ENCODE data around the gene TTC22. TPM values are rescaled to one million over a fixed set of nuclear protein-coding genes. Genes with fewer than 3 reads are reported as not detected.

Gene TTC22
- total RNA-seq (10 to 100 TPM in 2 of 5 experiments, 1 to 10 TPM in 3; 7.0 to 16.6 (median 9.8) TPM), polyA plus RNA-seq (1 to 10 TPM; 2.0 to 3.3 TPM), total RNA-seq (8.9 reads per million, percentile 33 among the genes with 10 or more reads in this experiment)

DNA sequence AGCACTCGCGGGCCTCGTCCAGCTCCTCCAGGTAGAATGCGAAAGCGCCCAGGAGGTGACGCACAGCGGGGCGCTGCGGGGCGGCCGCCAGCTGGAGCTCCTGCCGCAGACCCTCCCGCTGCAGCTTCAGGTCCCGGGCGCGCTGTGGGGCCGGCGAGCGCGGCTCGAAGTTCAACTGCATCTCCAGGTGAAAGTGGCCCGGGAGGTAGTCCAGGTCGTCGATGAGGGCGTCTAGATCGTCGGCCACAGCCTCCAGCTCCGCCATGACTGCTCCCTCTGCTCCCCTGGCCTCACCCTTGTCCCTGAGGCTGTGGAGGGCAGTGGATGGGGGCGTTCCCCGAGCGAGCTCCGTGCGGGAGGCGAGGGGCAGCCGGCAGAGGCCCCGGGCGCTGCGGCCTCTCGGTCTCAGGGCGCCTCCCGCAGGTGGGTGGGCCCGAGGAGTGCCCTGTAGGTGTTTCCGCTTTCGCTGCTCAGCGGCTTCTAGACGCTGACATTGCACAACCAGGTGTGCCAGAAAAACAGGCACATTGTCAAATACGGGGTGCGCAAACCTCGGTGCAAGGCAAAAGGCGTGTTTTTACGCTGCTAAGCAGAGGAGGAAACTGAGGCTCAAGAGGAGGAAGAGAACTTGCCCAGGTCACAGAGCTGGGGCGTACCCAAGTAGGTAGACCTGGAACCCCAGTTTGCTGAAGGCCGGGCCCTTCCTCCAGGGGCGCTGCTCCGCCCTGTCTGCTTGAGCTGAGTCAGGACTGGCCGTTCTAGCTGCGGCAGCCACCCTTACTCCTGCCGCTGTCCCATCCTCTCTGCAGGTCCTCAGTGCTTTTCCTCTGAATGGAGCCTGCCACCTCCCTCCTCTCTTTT, at the start of gene TTC22:
TSS of gene TTC22 (minus strand) at position 425 of the 861 bp plus-strand sequence. CDS start at position 265, 160 bp downstream.
- ChIA-PET POLR2A (interaction anchor here (0.6 to 2.4 kb wide), 12 partner anchors 9 to 855 kb away, joined by 3 to 17 read pairs (median 3); partner anchors contain the start of genes DHCR24, IFT25, LRRC42 and PARS2), CTCF (interaction anchor here (0.6 to 2.8 kb wide), 21 partner anchors 8 to 941 kb away, joined by 3 to 10 read pairs (median 3); partner anchors contain the start of genes PARS2 and TMEM59)
- Mint-ChIP-seq H3K27ac (peak within 1 kb of the TSS; percentile 82 to 97 (median 90)), H3K36me3 (peaks cover 0 to 8% (median 0%) of the 10 kb centered on the region in 5 donors), H3K9me3 (peaks cover 0 to 1% (median 0%) of the 10 kb centered on the region in 11 donors), H3K4me1 (peaks cover 32 to 77% (median 56%) of the 10 kb centered on the region in 7 donors), H3K4me3 (peak within 1 kb of the TSS; percentile 90 to 99 (median 96)), H3K27me3 (no peaks in the 10 kb centered on the region)
- Histone ChIP-seq H3K4me1 (ENCODE audit: control insufficient read depth in 2 of 2, insufficient read depth in 2 of 2, low read length in 2 of 2) (peaks cover 38 to 44% of the 10 kb centered on the region in 2 donors), H3K4me3 (ENCODE audit: low read length) (peak within 1 kb of the TSS; percentile 94), H3K9me3 (ENCODE audit: control insufficient read depth in 2 of 3, low read length in 3 of 3) (no peaks in the 10 kb centered on the region), H3K27me3 (ENCODE audit: control insufficient read depth in 2 of 2, insufficient read depth in 2 of 2, low read length in 2 of 2) (no peaks in the 10 kb centered on the region), H3K27ac (ENCODE audit: low read depth, low read length) (peak within 1 kb of the TSS; percentile 74), H3K36me3 (ENCODE audit: control insufficient read depth in 2 of 3, insufficient read depth in 3 of 3, low read length in 3 of 3) (peaks cover 0 to 10% (median 0%) of the 10 kb centered on the region in 3 experiments)
- DNase-seq (peak; percentile 49 to 71 (median 64)), ATAC-seq (peak; percentile 91)
- intact Hi-C loops (cut with micrococcal nuclease): loop anchor here (1.0 to 10.0 kb wide), 12 partner anchors 37 to 964 kb away; partner anchors contain the start of genes PARS2 (in 2 of the 2), SSBP3 (in 2 of the 2), TCEANC2 (in 2 of the 2) and TMEM59 (in 2 of the 2)

DNA sequence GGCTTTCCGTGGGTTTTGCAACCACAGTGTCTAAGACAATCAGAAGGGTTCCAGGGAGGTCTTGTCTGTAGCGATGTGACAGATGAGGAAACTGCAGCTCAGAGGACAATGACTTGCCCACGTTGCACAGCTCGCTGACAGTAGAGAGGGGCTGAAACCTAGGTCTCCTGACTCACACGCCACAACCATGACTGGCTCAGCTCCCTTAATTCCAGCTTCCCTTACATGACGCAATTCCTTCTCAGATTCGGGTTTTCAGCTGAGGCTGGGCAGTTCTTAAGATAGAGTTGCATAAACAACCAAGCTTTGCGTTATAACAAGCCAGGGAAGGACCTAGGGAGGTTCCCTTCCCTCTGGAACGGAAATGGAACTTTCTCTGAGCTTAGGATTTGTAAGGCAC, 49.6 kb upstream of the TTC22 start:
- intact Hi-C loops (cut with micrococcal nuclease): no loop called here
- no peaks in the 10 kb centered on the region for H3K9me3 ChIP-seq (ENCODE audit: control insufficient read depth in 2 of 3, low read length in 3 of 3)
- no peaks in the 10 kb centered on the region for H3K4me1 Mint-ChIP-seq
- H3K36me3 Mint-ChIP-seq: peaks cover 0 to 61% (median 10%) of the 10 kb centered on the region in 5 donors
- H3K4me1 ChIP-seq (ENCODE audit: control insufficient read depth in 2 of 2, insufficient read depth in 2 of 2, low read length in 2 of 2): no peaks in the 10 kb centered on the region
- ChIA-PET POLR2A (no interaction called here), CTCF (no interaction called here)
- no peak overlapping the region for H3K4me3 ChIP-seq (ENCODE audit: low read length)
- H3K27me3 Mint-ChIP-seq: no peaks in the 10 kb centered on the region
- no peak overlapping the region for H3K27ac Mint-ChIP-seq
- H3K9me3 Mint-ChIP-seq: peaks cover 0 to 3% (median 0%) of the 10 kb centered on the region in 11 donors
- H3K27ac ChIP-seq (ENCODE audit: low read depth, low read length): no peak overlapping the region
- ATAC-seq (peak; percentile 38), DNase-seq (no peak)
- H3K4me3 Mint-ChIP-seq: no peak overlapping the region
- H3K36me3 ChIP-seq (ENCODE audit: control insufficient read depth in 2 of 3, insufficient read depth in 3 of 3, low read length in 3 of 3): peaks cover 0 to 37% (median 0%) of the 10 kb centered on the region in 3 experiments
- H3K27me3 ChIP-seq (ENCODE audit: control insufficient read depth in 2 of 2, insufficient read depth in 2 of 2, low read length in 2 of 2): no peaks in the 10 kb centered on the region

DNA sequence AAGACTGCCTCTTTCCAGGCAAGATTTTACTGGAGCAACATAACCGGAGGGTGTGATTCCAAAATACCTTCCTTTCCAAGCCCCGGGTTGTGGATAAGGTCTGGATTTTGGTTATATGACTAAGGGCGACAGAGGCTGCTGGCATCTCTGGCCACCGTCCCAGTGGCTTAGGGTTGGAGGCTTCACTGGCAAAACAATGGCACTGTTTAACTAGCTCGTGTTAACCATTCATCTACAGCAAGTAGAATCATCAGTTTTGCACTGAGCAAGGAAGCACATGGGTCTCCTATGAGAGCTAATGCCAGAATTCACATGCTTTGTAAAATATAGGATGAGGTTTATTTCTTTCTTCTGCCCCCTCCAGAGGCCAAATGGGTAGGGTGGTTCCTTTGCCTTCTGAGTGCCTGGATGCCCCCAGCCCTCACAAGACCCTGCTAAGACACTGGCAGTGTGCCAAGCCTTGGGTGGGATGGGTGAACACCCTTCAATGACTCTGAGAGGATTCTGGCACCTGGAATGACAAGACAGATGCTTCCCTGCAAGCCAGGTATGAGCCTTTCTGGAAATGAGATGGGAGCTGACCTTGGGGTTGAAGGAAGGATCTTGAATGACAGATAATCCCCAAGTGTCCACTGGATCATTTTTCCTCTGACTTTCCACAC, 49.1 kb upstream of the TTC22 start:
- H3K27ac ChIP-seq (ENCODE audit: low read depth, low read length): no peak overlapping the region
- no peak for ATAC-seq
- peaks cover 0 to 61% (median 10%) of the 10 kb centered on the region in 5 donors for H3K36me3 Mint-ChIP-seq
- peaks cover 0 to 37% (median 0%) of the 10 kb centered on the region in 3 experiments for H3K36me3 ChIP-seq (ENCODE audit: control insufficient read depth in 2 of 3, insufficient read depth in 3 of 3, low read length in 3 of 3)
- H3K4me1 Mint-ChIP-seq: no peaks in the 10 kb centered on the region
- H3K27ac Mint-ChIP-seq: no peak overlapping the region
- H3K9me3 Mint-ChIP-seq: peaks cover 0 to 3% (median 0%) of the 10 kb centered on the region in 11 donors
- H3K4me1 ChIP-seq (ENCODE audit: control insufficient read depth in 2 of 2, insufficient read depth in 2 of 2, low read length in 2 of 2): no peaks in the 10 kb centered on the region
- no peak overlapping the region for H3K4me3 Mint-ChIP-seq
- H3K4me3 ChIP-seq (ENCODE audit: low read length): no peak overlapping the region
- ChIA-PET CTCF (no interaction called here), POLR2A (no interaction called here)
- no peaks in the 10 kb centered on the region for H3K27me3 ChIP-seq (ENCODE audit: control insufficient read depth in 2 of 2, insufficient read depth in 2 of 2, low read length in 2 of 2)
- no peaks in the 10 kb centered on the region for H3K9me3 ChIP-seq (ENCODE audit: control insufficient read depth in 2 of 3, low read length in 3 of 3)
- no peaks in the 10 kb centered on the region for H3K27me3 Mint-ChIP-seq
- intact Hi-C loops (cut with micrococcal nuclease): no loop called here
- DNase-seq: no peak

DNA sequence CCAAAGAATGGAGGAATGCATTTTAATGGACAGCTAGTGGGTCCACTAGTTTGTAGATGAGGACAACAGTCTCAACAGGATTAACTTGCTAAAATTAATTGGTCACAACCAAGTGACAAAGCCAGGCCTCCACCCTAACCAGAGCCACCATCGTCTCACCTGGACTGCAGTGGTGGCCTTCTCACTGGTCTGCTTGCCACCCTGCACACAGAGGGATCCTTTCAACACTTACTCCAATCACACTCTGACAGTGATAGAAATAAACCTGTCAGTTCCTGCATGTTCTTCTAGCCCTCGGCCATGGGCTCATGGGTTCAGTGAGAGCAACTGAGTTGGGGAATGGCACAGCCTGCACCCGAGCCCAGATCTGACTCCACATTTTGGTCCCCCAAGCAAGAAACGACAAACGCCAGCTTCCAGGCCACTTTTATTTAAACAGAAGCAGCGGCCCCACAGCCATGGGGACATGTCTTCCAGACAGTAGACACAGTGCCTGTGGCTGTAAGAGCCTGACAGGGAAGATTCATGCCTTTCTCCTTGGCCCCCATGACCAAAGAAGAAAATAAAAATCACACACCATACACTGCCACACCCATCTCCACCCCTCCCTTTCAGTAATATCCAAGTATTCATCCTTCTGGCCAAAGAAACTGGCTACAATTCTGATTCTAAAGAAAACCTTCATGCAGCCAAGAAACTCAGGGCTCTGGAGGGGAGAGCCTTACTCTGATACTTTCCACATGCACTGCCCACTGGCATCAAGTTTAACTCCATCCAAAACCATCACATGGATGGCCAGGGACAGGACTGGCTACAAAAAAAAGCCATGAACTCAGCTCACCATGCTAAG, 48.3 kb upstream of the TTC22 start:
- Histone ChIP-seq H3K36me3 (ENCODE audit: control insufficient read depth in 2 of 3, insufficient read depth in 3 of 3, low read length in 3 of 3) (peaks cover 0 to 37% (median 0%) of the 10 kb centered on the region in 3 experiments), H3K4me3 (ENCODE audit: low read length) (no peak overlapping the region), H3K27me3 (ENCODE audit: control insufficient read depth in 2 of 2, insufficient read depth in 2 of 2, low read length in 2 of 2) (no peaks in the 10 kb centered on the region), H3K4me1 (ENCODE audit: control insufficient read depth in 2 of 2, insufficient read depth in 2 of 2, low read length in 2 of 2) (no peaks in the 10 kb centered on the region), H3K9me3 (ENCODE audit: control insufficient read depth in 2 of 3, low read length in 3 of 3) (no peaks in the 10 kb centered on the region), H3K27ac (ENCODE audit: low read depth, low read length) (no peak overlapping the region)
- POLR2A ChIA-PET: no interaction called here
- CTCF ChIA-PET: no interaction called here
- H3K4me3 Mint-ChIP-seq: no peak overlapping the region
- H3K4me1 Mint-ChIP-seq: no peaks in the 10 kb centered on the region
- intact Hi-C loops (cut with micrococcal nuclease): no loop called here
- ATAC-seq (no peak), DNase-seq (no peak)
- no peaks in the 10 kb centered on the region for H3K27me3 Mint-ChIP-seq
- peaks cover 0 to 56% (median 10%) of the 10 kb centered on the region in 5 donors for H3K36me3 Mint-ChIP-seq
- H3K9me3 Mint-ChIP-seq: peaks cover 0 to 3% (median 0%) of the 10 kb centered on the region in 11 donors
- no peak overlapping the region for H3K27ac Mint-ChIP-seq

DNA sequence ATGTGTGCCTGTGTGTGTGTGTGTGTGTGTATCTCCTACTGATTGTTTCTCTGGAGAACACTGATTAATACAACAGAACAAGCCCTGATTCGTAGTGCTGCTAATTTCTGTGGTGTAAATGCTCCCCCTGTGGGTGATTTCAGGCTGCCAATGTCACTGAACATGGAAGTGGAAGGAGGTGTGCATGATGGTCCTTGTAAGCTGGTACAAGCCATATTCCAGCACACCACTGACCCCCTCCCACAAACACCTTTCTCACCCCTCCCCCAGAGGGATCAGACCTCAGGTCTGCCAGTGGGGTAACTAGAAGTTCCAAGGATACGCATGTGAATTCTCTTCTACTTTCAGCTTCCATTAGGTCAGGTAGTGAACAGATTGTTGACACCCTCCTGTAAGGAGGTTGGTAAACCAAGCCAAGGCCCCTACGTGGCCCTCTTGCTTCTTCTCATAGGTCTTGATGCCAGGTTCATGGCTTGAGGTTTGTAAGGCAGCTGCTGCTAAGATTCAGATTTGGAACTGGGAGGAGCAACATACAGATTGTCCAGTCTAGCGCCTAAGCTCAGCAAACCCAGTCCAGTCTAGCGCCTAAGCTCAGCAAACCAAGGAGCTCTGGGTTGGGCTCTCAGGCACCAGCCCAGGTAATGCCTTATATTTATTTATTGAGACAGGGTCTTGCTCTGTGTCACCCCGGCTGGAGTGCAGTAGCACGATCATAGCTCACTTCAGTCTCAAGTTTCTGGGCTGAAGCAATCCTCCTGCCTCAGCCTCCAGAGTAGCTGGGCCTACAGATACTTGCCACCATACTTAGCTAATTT, 47.2 kb upstream of the TTC22 start:
- H3K36me3 ChIP-seq (ENCODE audit: control insufficient read depth in 2 of 3, insufficient read depth in 3 of 3, low read length in 3 of 3): peaks cover 0 to 35% (median 0%) of the 10 kb centered on the region in 3 experiments
- Mint-ChIP-seq H3K27me3 (no peaks in the 10 kb centered on the region), H3K36me3 (peaks cover 0 to 48% (median 10%) of the 10 kb centered on the region in 5 donors), H3K9me3 (peaks cover 0 to 3% (median 0%) of the 10 kb centered on the region in 11 donors), H3K27ac (peak overlapping the region in 1 of 9 donors; percentile 33), H3K4me1 (no peaks in the 10 kb centered on the region), H3K4me3 (no peak overlapping the region)
- H3K4me1 ChIP-seq (ENCODE audit: control insufficient read depth in 2 of 2, insufficient read depth in 2 of 2, low read length in 2 of 2): no peaks in the 10 kb centered on the region
- no peaks in the 10 kb centered on the region for H3K9me3 ChIP-seq (ENCODE audit: control insufficient read depth in 2 of 3, low read length in 3 of 3)
- CTCF ChIA-PET: no interaction called here
- intact Hi-C loops (cut with micrococcal nuclease): no loop called here
- no peaks in the 10 kb centered on the region for H3K27me3 ChIP-seq (ENCODE audit: control insufficient read depth in 2 of 2, insufficient read depth in 2 of 2, low read length in 2 of 2)
- no peak overlapping the region for H3K4me3 ChIP-seq (ENCODE audit: low read length)
- H3K27ac ChIP-seq (ENCODE audit: low read depth, low read length): no peak overlapping the region
- DNase-seq (no peak), ATAC-seq (no peak)
- POLR2A ChIA-PET: no interaction called here
